DMS114 treated with DMSO at 0.1 percent for 48 hours (cell line): Measurements from ENCODE around the gene FOXG1.

Source experiments
- DNase-seq: peaks from one replicate; lab custom pipeline; 2025; ENCODE audit not compliant: unreplicated experiment; lab: John Stamatoyannopoulos, UW

FOXG1 gene

GRCh38 chr14:28766469-28766955, at the start of gene FOXG1:
Gene FOXG1 (plus strand): TSS chr14:28766787. CDS start chr14:28767280, 493 bp downstream.
- no peak for DNase-seq

DNA sequence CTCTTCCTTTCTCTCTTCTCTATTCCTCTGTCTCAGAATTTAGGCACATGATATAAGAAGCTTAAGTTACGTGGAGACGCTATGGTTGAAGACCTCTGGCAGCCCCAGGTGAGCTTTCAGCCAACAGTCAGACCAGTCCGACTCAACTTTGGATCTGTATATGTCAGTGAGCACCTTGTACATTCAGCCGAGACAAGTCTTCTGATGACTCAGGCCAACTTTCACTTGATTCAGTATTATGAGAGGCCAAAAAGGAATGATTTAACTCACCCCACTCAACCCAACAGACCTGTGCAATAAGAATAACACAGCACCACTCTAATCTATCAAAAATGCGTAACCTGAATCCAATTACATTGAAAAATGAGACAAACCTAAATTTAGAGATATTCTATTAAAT, 47.5 kb upstream of the FOXG1 start:
- no peak for DNase-seq

DNA sequence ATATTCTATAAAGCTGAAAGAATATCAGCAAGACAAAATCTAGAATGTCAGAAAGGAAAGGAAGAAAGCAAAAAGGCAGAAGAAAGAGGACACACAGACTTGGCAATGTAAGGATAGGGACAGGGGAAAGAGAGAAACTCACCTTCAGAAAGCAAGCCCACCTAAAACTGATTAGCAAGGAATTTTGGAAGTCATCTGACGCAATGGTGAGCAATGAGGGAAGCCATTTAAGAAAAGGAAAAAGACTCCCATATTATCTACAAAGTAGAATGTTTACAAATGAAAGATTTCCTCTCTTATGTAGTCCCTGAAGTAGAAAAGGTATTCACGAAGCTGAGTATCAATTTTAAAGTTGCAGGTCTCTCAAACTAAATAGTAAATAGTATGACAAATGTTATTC, 35.2 kb upstream of the FOXG1 start:
- no peak for DNase-seq

GRCh38 chr14:28742171-28742846, 24.3 kb upstream of the FOXG1 start:
- no peak for DNase-seq

DNA sequence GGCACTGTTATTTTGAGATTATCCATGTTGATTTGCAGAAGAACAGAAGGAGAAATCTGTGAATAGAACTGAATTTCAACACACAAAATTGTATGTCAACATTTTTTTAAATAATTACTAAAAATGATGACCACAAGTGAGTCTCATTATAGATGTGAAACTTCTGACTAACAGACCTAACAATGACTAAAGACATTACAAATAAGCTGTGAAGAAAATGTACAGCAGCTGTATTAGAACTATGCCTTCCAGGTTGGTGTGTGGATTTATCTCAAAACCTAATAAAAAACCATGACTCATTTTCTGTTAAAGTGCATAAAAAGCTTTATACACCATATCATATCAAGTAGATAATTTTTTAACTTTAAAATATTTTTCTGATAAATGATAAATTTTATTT, 22.5 kb upstream of the FOXG1 start:
- no peak for DNase-seq

- no peak for DNase-seq
These were observed 21.4 kb upstream of the FOXG1 start for GRCh38 chr14:28745176-28745575.

- DNase-seq, result no peak
These were observed 20.3 kb upstream of the FOXG1 start for GRCh38 chr14:28746247-28746646.

DNA sequence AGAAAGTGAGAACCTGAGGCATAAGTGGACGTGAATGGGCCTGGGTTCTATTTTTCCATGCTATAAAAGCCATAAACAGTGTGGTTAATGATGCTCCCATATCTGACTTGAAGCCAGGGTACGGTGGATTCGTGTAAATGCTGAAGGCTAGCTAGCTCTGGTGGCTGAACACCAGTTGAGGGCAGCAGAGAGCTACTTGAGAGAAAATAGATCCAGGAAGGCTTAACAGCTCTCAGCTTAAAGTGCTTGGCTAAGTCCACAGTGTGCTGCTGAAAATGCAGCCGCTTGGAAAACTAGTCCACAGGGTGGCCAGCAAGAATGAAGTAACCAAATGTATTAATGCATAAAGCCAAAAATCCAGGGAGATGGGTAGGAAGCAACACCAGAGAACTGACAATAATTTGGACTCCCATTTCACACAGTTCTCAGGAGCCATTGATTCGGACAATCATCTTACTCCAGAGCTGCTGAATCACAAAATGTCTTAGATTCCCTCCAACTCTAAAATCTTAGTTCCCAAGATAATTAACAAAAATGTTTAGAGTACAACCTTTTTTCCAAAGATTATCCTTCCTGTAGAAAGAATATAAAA, 15.0 kb upstream of the FOXG1 start:
- peak; percentile 39 for DNase-seq

GRCh38 chr14:28754209-28754985, 12.2 kb upstream of the FOXG1 start:
- peak; percentile 39 for DNase-seq

- no peak for DNase-seq
These were observed 11.3 kb upstream of the FOXG1 start for GRCh38 chr14:28755198-28755815.

DNA sequence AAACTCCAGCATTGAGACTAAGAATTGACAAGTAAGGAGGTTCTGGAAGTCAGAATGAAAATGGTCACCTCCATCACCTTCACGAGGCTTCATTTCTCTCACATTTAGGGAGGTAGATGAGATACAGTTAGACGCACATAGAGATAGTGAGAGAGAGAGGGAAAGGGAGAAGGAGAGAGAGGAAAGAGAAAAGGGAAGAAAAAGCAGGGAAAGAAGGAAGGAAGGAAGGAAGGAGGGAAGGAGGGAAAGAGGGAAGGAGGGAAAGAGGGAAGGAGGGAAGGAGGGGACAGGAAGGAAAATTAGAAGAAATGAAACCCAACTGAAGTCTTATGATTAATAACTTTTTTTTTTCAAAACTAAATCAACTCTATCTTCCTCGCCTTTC, 10.7 kb upstream of the FOXG1 start:
- DNase-seq, result no peak

DNA sequence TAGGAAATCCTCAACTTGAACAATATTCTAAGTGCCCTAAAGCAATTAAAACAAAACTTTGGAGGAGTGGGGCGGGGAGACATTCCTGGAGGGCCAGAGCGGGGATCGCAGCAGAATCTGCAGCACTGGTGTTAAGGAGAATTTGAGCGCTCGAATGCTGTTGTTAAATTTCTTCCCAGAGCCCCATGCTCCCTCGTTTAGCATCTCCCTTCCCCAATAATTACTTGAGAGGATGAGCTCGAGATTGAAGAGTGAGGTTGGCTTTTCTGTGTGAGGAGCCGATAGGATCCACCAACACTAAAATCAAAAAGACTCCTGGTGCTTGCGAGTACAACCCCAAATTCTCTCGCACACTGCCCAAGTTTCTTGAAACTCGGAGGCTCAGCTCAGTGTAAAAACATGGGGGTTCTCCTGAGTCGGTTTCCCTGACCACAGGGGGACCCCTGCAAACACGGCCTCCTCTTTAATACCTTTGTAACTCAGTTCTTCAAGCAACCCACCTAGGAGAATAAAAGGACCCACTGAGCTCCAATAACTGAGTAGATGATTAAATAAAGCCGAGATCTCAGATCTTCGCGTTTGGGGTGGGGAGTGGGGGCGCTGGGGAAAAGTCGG, 10.2 kb upstream of the FOXG1 start:
- DNase-seq, result no peak

GRCh38 chr14:28756884-28757570, 9.6 kb upstream of the FOXG1 start:
- DNase-seq, result peak; percentile 18

GRCh38 chr14:28757786-28758185, 8.8 kb upstream of the FOXG1 start:
- no peak for DNase-seq

GRCh38 chr14:28758253-28758884, 8.2 kb upstream of the FOXG1 start:
- no peak for DNase-seq

GRCh38 chr14:28758885-28759652, 7.5 kb upstream of the FOXG1 start:
- DNase-seq, result no peak

GRCh38 chr14:28759653-28760313, 6.8 kb upstream of the FOXG1 start:
- DNase-seq, result no peak

GRCh38 chr14:28760431-28760996, 6.1 kb upstream of the FOXG1 start:
- DNase-seq, result no peak
